HL-60 (cell line): ENCODE measurements around the gene ACOXL.

Experiments used
- DNase-seq, 2 experiments: peaks; one replicate each; pipeline ENCODE4 v3.0.0-alpha.2; 2010 to 2020; ENCODE audit warnings: low read depth in 1 of 2, low spot score in 1 of 2
- H3K27ac ChIP-seq: fragments of 250-450 bp; sonication (Bioruptor Pico); replicated peaks from 2 replicates; pipeline ENCODE4 v1.5.1; 2020; ENCODE audit warnings: mild to moderate bottlenecking, moderate library complexity
- H3K27me3 ChIP-seq: fragments of 250-450 bp; sonication (Bioruptor Pico); 2 replicates; pipeline ENCODE4 v1.5.1; 2021; ENCODE audit warnings: mild to moderate bottlenecking, moderate library complexity; ENCODE audit not compliant: insufficient read depth, poor library complexity, severe bottlenecking
- H3K4me3 ChIP-seq: replicated peaks from 2 replicates; pipeline ENCODE4 v1.5.1; 2011; ENCODE audit warnings: mild to moderate bottlenecking, control low read depth, low read length; ENCODE audit not compliant: insufficient read depth
- CTCF ChIP-seq: IDR thresholded peaks from one replicate; pipeline ENCODE4 v1.5.1; 2011; ENCODE audit warnings: low read length, control low read depth, inconsistent platforms; ENCODE audit not compliant: insufficient read depth
- GABPA ChIP-seq: IDR thresholded peaks from 2 replicates; pipeline ENCODE4 v1.6.1; 2012; ENCODE audit warnings: low read depth
- POLR2AphosphoS5 ChIP-seq: IDR thresholded peaks from 2 replicates; pipeline ENCODE4 v1.6.1; 2012; ENCODE audit warnings: low read depth
- REST ChIP-seq: IDR thresholded peaks from 2 replicates; pipeline ENCODE4 v1.6.1; 2012; ENCODE audit warnings: low read depth; ENCODE audit not compliant: insufficient replicate concordance
- SPI1 ChIP-seq: IDR thresholded peaks from 2 replicates; pipeline ENCODE4 v1.6.1; 2012; ENCODE audit warnings: low read depth, mild to moderate bottlenecking, borderline replicate concordance

Gene ACOXL

DNA sequence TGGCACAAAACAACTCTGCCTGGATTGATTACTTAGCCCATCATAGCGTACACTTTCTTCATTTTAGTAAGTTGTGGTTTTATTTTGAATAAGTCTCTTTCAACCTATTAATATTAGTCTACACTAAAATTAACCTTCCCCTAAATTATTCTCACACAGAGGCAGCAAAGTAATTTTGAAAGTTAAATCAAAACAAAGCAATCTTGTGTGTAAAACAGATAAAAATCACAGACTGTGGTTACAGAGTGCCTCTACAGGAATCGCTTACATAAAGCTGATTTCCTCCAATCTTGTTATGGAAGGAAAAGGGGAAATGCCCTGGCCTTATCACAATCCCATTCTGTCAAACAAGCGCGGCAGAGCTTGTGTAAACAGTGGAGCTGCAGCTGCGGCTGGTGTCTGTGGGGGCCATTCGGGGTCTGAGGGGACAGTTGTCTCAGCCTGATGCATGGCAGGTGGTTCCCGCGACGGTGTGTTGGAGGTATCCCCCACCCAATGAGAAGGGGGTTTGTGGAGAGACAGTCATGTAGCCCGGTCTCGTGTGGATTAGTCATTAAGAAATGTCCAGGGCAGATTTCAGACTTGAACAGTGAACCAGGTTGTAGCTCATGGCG is 430.5 kb downstream of the ACOXL start:
- Histone ChIP-seq H3K4me3 (no peak overlapping the region), H3K27me3 (no peaks in the 10 kb centered on the region), H3K27ac (no peak overlapping the region)
- TF ChIP-seq REST (no peak), POLR2AphosphoS5 (peak; percentile 64), CTCF (no peak), SPI1 (peak; percentile 76), GABPA (peak; percentile 25; the same call in 1 of the 2 replicates)
- peak in 1 of 2 experiments; percentile 24 for DNase-seq

GRCh38 chr2:111164078-111164477 is 431.7 kb downstream of the ACOXL start:
- no peak overlapping the region for H3K4me3 ChIP-seq
- no peaks in the 10 kb centered on the region for H3K27me3 ChIP-seq
- TF ChIP-seq REST (no peak), CTCF (no peak), SPI1 (no peak), POLR2AphosphoS5 (no peak), GABPA (no peak)
- no peak overlapping the region for H3K27ac ChIP-seq
- no peak for DNase-seq

- TF ChIP-seq POLR2AphosphoS5 (no peak), REST (no peak), SPI1 (no peak), CTCF (no peak), GABPA (no peak)
- no peak overlapping the region for H3K4me3 ChIP-seq
- H3K27ac ChIP-seq: no peak overlapping the region
- no peak for DNase-seq
- no peaks in the 10 kb centered on the region for H3K27me3 ChIP-seq
Observed at GRCh38 chr2:111165084-111165483, 432.7 kb downstream of the ACOXL start.
